Right lobe of liver (tissue), 6 donors: ENCODE data around the gene CDCA5. TPM values are rescaled to one million over a fixed set of nuclear protein-coding genes. Genes with fewer than 3 reads are reported as not detected.

Experiments
- ATAC-seq, 4 donors: fragments of 200-7000 bp; cut with Tn5 transposase; one replicate each; pipeline ENCODE4 v1.9.1; 2020; ENCODE audit warnings: mild to moderate bottlenecking in 4 of 4, moderate library complexity in 4 of 4
- DNase-seq, 3 donors: peaks; one replicate each; pipeline ENCODE4 v3.0.0-alpha.2; 2020
- H3K27ac ChIP-seq, 3 donors: fragments of 200-600 bp; one replicate each; pipeline ENCODE4 v1.8.0; 2022
- H3K27me3 ChIP-seq, 2 donors: fragments of 200-600 bp; one replicate each; pipeline ENCODE4 v1.8.0; 2022
- H3K36me3 ChIP-seq, 4 donors: fragments of 200-600 bp; sonication (generic) in 1 of 4; one replicate each; pipeline versions ENCODE4 v1.5.1 to v1.8.0; 2017 to 2022; ENCODE audit warnings: control low read depth in 1 of 4
- H3K4me1 ChIP-seq, 4 donors: fragments of 200-600 bp; sonication (generic) in 1 of 4; one replicate each; pipeline versions ENCODE4 v1.5.1 to v1.8.0; 2017 to 2022; ENCODE audit warnings: control low read depth in 1 of 4
- H3K4me3 ChIP-seq, 3 donors: fragments of 200-600 bp; one replicate each; pipeline ENCODE4 v1.8.0; 2022
- H3K9me3 ChIP-seq, 4 donors: fragments of 200-600 bp; sonication (generic) in 1 of 4; one replicate each; pipeline versions ENCODE4 v1.5.1 to v1.8.0; 2017 to 2022; ENCODE audit warnings: control low read depth in 1 of 4
- POLR2A ChIP-seq: fragments of 450-650 bp; IDR thresholded peaks from one replicate; pipeline ENCODE4 v1.6.1; 2017; ENCODE audit warnings: antibody characterized with exemption, mild to moderate bottlenecking
- WGBS: methylation state at CpG from one replicate; pipeline ENCODE4 v1.1.6; 2018; ENCODE audit warnings: low coverage, low lambda C conversion rate; ENCODE audit not compliant: insufficient coverage; ENCODE audit errors: missing lambda C conversion rate; 5-methylcytosine and 5-hydroxymethylcytosine counted together
- intact Hi-C, 2 donors: fragments of 100-400 bp; cut with DNase I; formaldehyde crosslinking; loops; one replicate each; pipeline versions ENCODE4 v1.11.2 to v1.14.1; 2022
- total RNA-seq, 6 experiments: library from RNA; depleted of rRNA in 2 of 6; stranded (reverse); fragments of >200 nt in 2 of 6; fragmentation: NEBNext Ultra II Directional in 3 of 6; extraction: Animal tissue kit (Norgen Biotek cat#: 25700) in 3 of 6; gene quantifications; one replicate each; pipeline versions ENCODE4 v1.1.0 to v1.2.4, GENCODE V29; 2016 to 2023
- TF ChIP-seq, protein P1 (sequence below), 4 donors: fragments of 200-600 bp in 3 of 4; fragments of 450-650 bp in 1 of 4; IDR thresholded peaks; one replicate each; pipeline versions ENCODE4 v1.5.1 to v1.8.0; 2016 to 2022; ENCODE audit warnings: antibody characterized with exemption in 4 of 4, mild to moderate bottlenecking in 2 of 4
- donor health status: DM: no; HTN: yes; CAD: no.
- donor health status: DM: no; HTN: no; CAD: no.
- donor health status: DM: no; HTN: no; CAD: no.
- donor health status: DM: no; HTN: yes; CAD: no.
- donor health status: DM: no; HTN: yes; CAD: no.

Gene CDCA5
- total RNA-seq, 6 experiments from 2014 or later: 0.31 to 2.3 (median 1.0) TPM

GRCh38 chr11:65040520-65040846 lies 43.4 kb downstream of the CDCA5 start:
- no peak for TF ChIP-seq POLR2A
- TF ChIP-seq, protein P1, sequence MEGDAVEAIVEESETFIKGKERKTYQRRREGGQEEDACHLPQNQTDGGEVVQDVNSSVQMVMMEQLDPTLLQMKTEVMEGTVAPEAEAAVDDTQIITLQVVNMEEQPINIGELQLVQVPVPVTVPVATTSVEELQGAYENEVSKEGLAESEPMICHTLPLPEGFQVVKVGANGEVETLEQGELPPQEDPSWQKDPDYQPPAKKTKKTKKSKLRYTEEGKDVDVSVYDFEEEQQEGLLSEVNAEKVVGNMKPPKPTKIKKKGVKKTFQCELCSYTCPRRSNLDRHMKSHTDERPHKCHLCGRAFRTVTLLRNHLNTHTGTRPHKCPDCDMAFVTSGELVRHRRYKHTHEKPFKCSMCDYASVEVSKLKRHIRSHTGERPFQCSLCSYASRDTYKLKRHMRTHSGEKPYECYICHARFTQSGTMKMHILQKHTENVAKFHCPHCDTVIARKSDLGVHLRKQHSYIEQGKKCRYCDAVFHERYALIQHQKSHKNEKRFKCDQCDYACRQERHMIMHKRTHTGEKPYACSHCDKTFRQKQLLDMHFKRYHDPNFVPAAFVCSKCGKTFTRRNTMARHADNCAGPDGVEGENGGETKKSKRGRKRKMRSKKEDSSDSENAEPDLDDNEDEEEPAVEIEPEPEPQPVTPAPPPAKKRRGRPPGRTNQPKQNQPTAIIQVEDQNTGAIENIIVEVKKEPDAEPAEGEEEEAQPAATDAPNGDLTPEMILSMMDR (IDR thresholded peaks at IDR 0.05): no peak
- Histone ChIP-seq H3K36me3 (peaks cover 0 to 4% (median 0%) of the 10 kb centered on the region in 4 donors), H3K4me1 (peaks cover 0 to 11% (median 3%) of the 10 kb centered on the region in 4 donors), H3K27me3 (no peaks in the 10 kb centered on the region), H3K4me3 (peak overlapping the region; percentile 86 to 96 (median 92)), H3K9me3 (no peaks in the 10 kb centered on the region), H3K27ac (peak overlapping the region; percentile 67 to 75 (median 74))
- 17% methylated on average over 6 of the region's 7 CpGs for WGBS
- ATAC-seq: no peak
- intact Hi-C loops: no loop called here
- DNase-seq: no peak

- H3K4me1 ChIP-seq: peaks cover 0 to 8% (median 1%) of the 10 kb centered on the region in 4 donors
- H3K27me3 ChIP-seq: no peaks in the 10 kb centered on the region
- DNase-seq: peak; percentile 76 to 85 (median 82)
- peak in 1 of 4 donors; percentile 6 for ATAC-seq
- WGBS: 51% methylated on average over 6 of the region's 6 CpGs
- H3K27ac ChIP-seq: no peak overlapping the region
- no peak overlapping the region for H3K4me3 ChIP-seq
- no peaks in the 10 kb centered on the region for H3K9me3 ChIP-seq
- intact Hi-C loops: loop anchor here in 1 of 2 donors (10.0 kb wide), 1 partner anchor 68 kb away; no protein-coding TSS in a partner anchor
- TF ChIP-seq POLR2A: no peak
- TF ChIP-seq, protein P1 (IDR thresholded peaks at IDR 0.05): no peak
- peaks cover 0 to 15% (median 1%) of the 10 kb centered on the region in 4 donors for H3K36me3 ChIP-seq
Observed at GRCh38 chr11:65036931-65037330, 46.9 kb downstream of the CDCA5 start.

- WGBS: 96% methylated on average over 4 of the region's 11 CpGs
- Histone ChIP-seq H3K27ac (no peak overlapping the region), H3K27me3 (no peaks in the 10 kb centered on the region), H3K4me3 (no peak overlapping the region), H3K9me3 (no peaks in the 10 kb centered on the region), H3K4me1 (peaks cover 0 to 5% (median 0%) of the 10 kb centered on the region in 4 donors), H3K36me3 (peaks cover 0 to 15% (median 1%) of the 10 kb centered on the region in 4 donors)
- DNase-seq (no peak), ATAC-seq (no peak)
- intact Hi-C loops: loop anchor here in 1 of 2 donors (10.0 kb wide), 1 partner anchor 69 kb away; no protein-coding TSS in a partner anchor
- TF ChIP-seq, protein P1 (IDR thresholded peaks at IDR 0.05): no peak
- no peak for TF ChIP-seq POLR2A
Observed at GRCh38 chr11:65035579-65035978, 48.3 kb downstream of the CDCA5 start.

- ATAC-seq: no peak
- 100% methylated on average over 2 of the region's 2 CpGs for WGBS
- intact Hi-C loops: loop anchor here in 1 of 2 donors (10.0 kb wide), 1 partner anchor 70 kb away; no protein-coding TSS in a partner anchor
- no peak overlapping the region for H3K4me3 ChIP-seq
- no peak for DNase-seq
- TF ChIP-seq, protein P1 (IDR thresholded peaks at IDR 0.05): no peak
- TF ChIP-seq POLR2A: no peak
- H3K9me3 ChIP-seq: no peaks in the 10 kb centered on the region
- H3K4me1 ChIP-seq: no peaks in the 10 kb centered on the region
- no peak overlapping the region for H3K27ac ChIP-seq
- peaks cover 0 to 15% (median 1%) of the 10 kb centered on the region in 4 donors for H3K36me3 ChIP-seq
- no peaks in the 10 kb centered on the region for H3K27me3 ChIP-seq
Observed at GRCh38 chr11:65034423-65034822, 49.4 kb downstream of the CDCA5 start.
